ENCODE data around the gene RABGAP1L. TPM values are rescaled to one million over a fixed set of nuclear protein-coding genes. Genes with fewer than 3 reads are reported as not detected.

Gene RABGAP1L
- total RNA-seq, 1 experiment from 2014 or later: 29.3 TPM

- no peaks in the 10 kb centered on the region for H3K79me2 ChIP-seq (ENCODE audit: insufficient read depth, low read length)
- H3K27me3 ChIP-seq (ENCODE audit: insufficient read depth, low read length): no peaks in the 10 kb centered on the region
- H3K9me2 ChIP-seq (ENCODE audit: insufficient read depth): no peaks in the 10 kb centered on the region
- POLR2A ChIA-PET: no interaction called here
- CTCF ChIA-PET: no interaction called here
- H3K4me2 ChIP-seq (ENCODE audit: low read length): no peak overlapping the region
- no peak overlapping the region for H3K27ac ChIP-seq (ENCODE audit: low read depth, low read length)
- DNase-seq (ENCODE audit: low read depth, low spot score) (no peak), ATAC-seq (no peak)
- no peaks in the 10 kb centered on the region for H4K20me1 ChIP-seq (ENCODE audit: insufficient read depth)
- RAD21 ChIA-PET (ENCODE audit: low non-redundant PET in 1 of 2, low total read pairs in 2 of 2, uncharacterized antibody in 2 of 2, unreplicated experiment in 2 of 2): no interaction called here
- no peaks in the 10 kb centered on the region for H3K9me3 ChIP-seq (ENCODE audit: control insufficient read depth in 1 of 2, insufficient read depth in 1 of 2, low read depth in 1 of 2, low read length in 2 of 2)
- no peak for TF ChIP-seq SP1 (IDR thresholded peaks at IDR 0.05; ENCODE audit: low read depth)
- no peak for TF ChIP-seq MAX (IDR thresholded peaks at IDR 0.05)
- intact Hi-C loops (cut with micrococcal nuclease): no loop called here
- no peak overlapping the region for H3K4me3 ChIP-seq (replicated peaks in 1 of 2; ENCODE audit: low read depth in 1 of 2, low read length in 2 of 2)
- H3K9ac ChIP-seq (ENCODE audit: low read length): no peak overlapping the region
- no peaks in the 10 kb centered on the region for H3K36me3 ChIP-seq (ENCODE audit: control insufficient read depth in 1 of 2, insufficient read depth in 2 of 2, low read length in 2 of 2)
- no peak overlapping the region for H2AFZ ChIP-seq (ENCODE audit: low read depth, low read length, poor library complexity, severe bottlenecking)
- no TSS peak for BruUV-seq (replicated peaks)
- no peaks in the 10 kb centered on the region for H3K4me1 ChIP-seq (ENCODE audit: control insufficient read depth in 1 of 2, insufficient read depth in 2 of 2, low read length in 2 of 2)
These were observed 207.6 kb downstream of the RABGAP1L start for GRCh38 chr1:174366946-174367345.

DNA sequence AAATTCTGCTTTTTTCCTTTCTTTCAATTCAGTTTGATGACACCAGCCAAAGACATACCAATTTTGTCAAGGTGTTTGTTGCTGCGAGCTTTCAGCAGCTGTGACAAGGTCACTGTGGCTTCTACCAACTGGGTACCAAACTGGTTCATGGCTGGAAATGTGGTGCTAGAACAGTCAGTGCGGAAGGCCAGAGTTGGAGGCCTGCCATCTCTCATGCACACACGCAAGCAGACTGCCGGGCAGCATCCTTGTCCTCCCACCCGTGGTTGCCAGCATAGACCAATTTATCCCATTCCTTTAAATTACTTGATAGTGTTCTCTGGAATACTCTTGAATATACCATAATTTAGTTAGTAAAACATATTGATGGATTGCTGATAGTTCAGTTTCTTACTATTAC lies 208.6 kb downstream of the RABGAP1L start:
- H3K9ac ChIP-seq (ENCODE audit: low read length): no peak overlapping the region
- H3K4me1 ChIP-seq (ENCODE audit: control insufficient read depth in 1 of 2, insufficient read depth in 2 of 2, low read length in 2 of 2): no peaks in the 10 kb centered on the region
- H3K36me3 ChIP-seq (ENCODE audit: control insufficient read depth in 1 of 2, insufficient read depth in 2 of 2, low read length in 2 of 2): no peaks in the 10 kb centered on the region
- CTCF ChIA-PET: no interaction called here
- no peak overlapping the region for H3K27ac ChIP-seq (ENCODE audit: low read depth, low read length)
- TF ChIP-seq FOSL1 (IDR thresholded peaks at IDR 0.05; ENCODE audit: low read depth): no peak
- TF ChIP-seq YY1 (IDR thresholded peaks at IDR 0.05; ENCODE audit: extremely low read depth, insufficient replicate concordance, low read depth, low read length): no peak
- TF ChIP-seq ZFX (IDR thresholded peaks at IDR 0.05): no peak
- TF ChIP-seq POLR2A (IDR thresholded peaks at IDR 0.05; ENCODE audit: borderline replicate concordance, extremely low read depth, insufficient read depth, insufficient read length): no peak
- TF ChIP-seq SIN3A (IDR thresholded peaks at IDR 0.05; ENCODE audit: low read depth): no peak
- TF ChIP-seq EZH2phosphoT487 (IDR thresholded peaks at IDR 0.05; ENCODE audit: borderline replicate concordance): no peak
- no peak for TF ChIP-seq EGR1 (IDR thresholded peaks at IDR 0.05; ENCODE audit: low read depth)
- TF ChIP-seq EZH2 (IDR thresholded peaks at IDR 0.05): no peak
- no peak for TF ChIP-seq CBX3 (IDR thresholded peaks at IDR 0.05; ENCODE audit: low read depth)
- TF ChIP-seq, protein P1, sequence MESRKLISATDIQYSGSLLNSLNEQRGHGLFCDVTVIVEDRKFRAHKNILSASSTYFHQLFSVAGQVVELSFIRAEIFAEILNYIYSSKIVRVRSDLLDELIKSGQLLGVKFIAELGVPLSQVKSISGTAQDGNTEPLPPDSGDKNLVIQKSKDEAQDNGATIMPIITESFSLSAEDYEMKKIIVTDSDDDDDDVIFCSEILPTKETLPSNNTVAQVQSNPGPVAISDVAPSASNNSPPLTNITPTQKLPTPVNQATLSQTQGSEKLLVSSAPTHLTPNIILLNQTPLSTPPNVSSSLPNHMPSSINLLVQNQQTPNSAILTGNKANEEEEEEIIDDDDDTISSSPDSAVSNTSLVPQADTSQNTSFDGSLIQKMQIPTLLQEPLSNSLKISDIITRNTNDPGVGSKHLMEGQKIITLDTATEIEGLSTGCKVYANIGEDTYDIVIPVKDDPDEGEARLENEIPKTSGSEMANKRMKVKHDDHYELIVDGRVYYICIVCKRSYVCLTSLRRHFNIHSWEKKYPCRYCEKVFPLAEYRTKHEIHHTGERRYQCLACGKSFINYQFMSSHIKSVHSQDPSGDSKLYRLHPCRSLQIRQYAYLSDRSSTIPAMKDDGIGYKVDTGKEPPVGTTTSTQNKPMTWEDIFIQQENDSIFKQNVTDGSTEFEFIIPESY (IDR thresholded peaks at IDR 0.05; ENCODE audit: extremely low read depth, insufficient replicate concordance, low read length): no peak
- TF ChIP-seq JUND (IDR thresholded peaks at IDR 0.05): no peak
- TF ChIP-seq ATF3 (IDR thresholded peaks at IDR 0.05): no peak
- no peak for TF ChIP-seq CTCF (IDR thresholded peaks at IDR 0.05 in 2 of 3, conservative IDR thresholded peaks at IDR 0.05 in 1 of 3; ENCODE audit: borderline replicate concordance in 1 of 3, insufficient read depth in 1 of 3, low read depth in 2 of 3, low read length in 2 of 3)
- no peak for TF ChIP-seq TCF7L2 (IDR thresholded peaks at IDR 0.05; ENCODE audit: borderline replicate concordance, extremely low read depth, insufficient read depth, insufficient read length)
- TF ChIP-seq POLR2AphosphoS5 (IDR thresholded peaks at IDR 0.05; ENCODE audit: low read depth, low read length): no peak
- DNase-seq (ENCODE audit: low read depth, low spot score) (no peak), ATAC-seq (no peak)
- no peak overlapping the region for H2AFZ ChIP-seq (ENCODE audit: low read depth, low read length, poor library complexity, severe bottlenecking)
- POLR2A ChIA-PET: no interaction called here
- no peak overlapping the region for H3K4me3 ChIP-seq (replicated peaks in 1 of 2; ENCODE audit: low read depth in 1 of 2, low read length in 2 of 2)
- RAD21 ChIA-PET (ENCODE audit: low non-redundant PET in 1 of 2, low total read pairs in 2 of 2, uncharacterized antibody in 2 of 2, unreplicated experiment in 2 of 2): no interaction called here
- no peaks in the 10 kb centered on the region for H4K20me1 ChIP-seq (ENCODE audit: insufficient read depth)
- H3K9me2 ChIP-seq (ENCODE audit: insufficient read depth): no peaks in the 10 kb centered on the region
- no peaks in the 10 kb centered on the region for H3K9me3 ChIP-seq (ENCODE audit: control insufficient read depth in 1 of 2, insufficient read depth in 1 of 2, low read depth in 1 of 2, low read length in 2 of 2)
- H3K4me2 ChIP-seq (ENCODE audit: low read length): no peak overlapping the region
- no TSS peak for BruUV-seq (replicated peaks)
- no peaks in the 10 kb centered on the region for H3K79me2 ChIP-seq (ENCODE audit: insufficient read depth, low read length)
- H3K27me3 ChIP-seq (ENCODE audit: insufficient read depth, low read length): no peaks in the 10 kb centered on the region
- intact Hi-C loops (cut with micrococcal nuclease): no loop called here

Measured in HCT116 (cell line).